Right lobe of liver (tissue), 6 donors: ENCODE results near the gene SMLR1. TPM values are rescaled to one million over a fixed set of nuclear protein-coding genes. Genes with fewer than 3 reads are reported as not detected.

Source experiments
- ATAC-seq, 4 donors: fragments of 200-7000 bp; cut with Tn5 transposase; one replicate each; pipeline ENCODE4 v1.9.1; 2020; ENCODE audit warnings: mild to moderate bottlenecking in 4 of 4, moderate library complexity in 4 of 4
- DNase-seq, 3 donors: peaks; one replicate each; pipeline ENCODE4 v3.0.0-alpha.2; 2020
- H3K27ac ChIP-seq, 3 donors: fragments of 200-600 bp; one replicate each; pipeline ENCODE4 v1.8.0; 2022
- H3K27me3 ChIP-seq, 2 donors: fragments of 200-600 bp; one replicate each; pipeline ENCODE4 v1.8.0; 2022
- H3K36me3 ChIP-seq, 4 donors: fragments of 200-600 bp; sonication (generic) in 1 of 4; one replicate each; pipeline versions ENCODE4 v1.5.1 to v1.8.0; 2017 to 2022; ENCODE audit warnings: control low read depth in 1 of 4
- H3K4me1 ChIP-seq, 4 donors: fragments of 200-600 bp; sonication (generic) in 1 of 4; one replicate each; pipeline versions ENCODE4 v1.5.1 to v1.8.0; 2017 to 2022; ENCODE audit warnings: control low read depth in 1 of 4
- H3K4me3 ChIP-seq, 3 donors: fragments of 200-600 bp; one replicate each; pipeline ENCODE4 v1.8.0; 2022
- H3K9me3 ChIP-seq, 4 donors: fragments of 200-600 bp; sonication (generic) in 1 of 4; one replicate each; pipeline versions ENCODE4 v1.5.1 to v1.8.0; 2017 to 2022; ENCODE audit warnings: control low read depth in 1 of 4
- CTCF ChIP-seq, 4 donors: fragments of 200-600 bp in 3 of 4; fragments of 450-650 bp in 1 of 4; IDR thresholded peaks; one replicate each; pipeline versions ENCODE4 v1.5.1 to v1.8.0; 2016 to 2022; ENCODE audit warnings: antibody characterized with exemption in 4 of 4, mild to moderate bottlenecking in 2 of 4
- POLR2A ChIP-seq: fragments of 450-650 bp; IDR thresholded peaks from one replicate; pipeline ENCODE4 v1.6.1; 2017; ENCODE audit warnings: antibody characterized with exemption, mild to moderate bottlenecking
- WGBS: methylation state at CpG from one replicate; pipeline ENCODE4 v1.1.6; 2018; ENCODE audit warnings: low coverage, low lambda C conversion rate; ENCODE audit not compliant: insufficient coverage; ENCODE audit errors: missing lambda C conversion rate; 5-methylcytosine and 5-hydroxymethylcytosine counted together
- intact Hi-C, 2 donors: fragments of 100-400 bp; cut with DNase I; formaldehyde crosslinking; loops; one replicate each; pipeline versions ENCODE4 v1.11.2 to v1.14.1; 2022
- total RNA-seq, 6 experiments: library from RNA; depleted of rRNA in 2 of 6; stranded (reverse); fragments of >200 nt in 2 of 6; fragmentation: NEBNext Ultra II Directional in 3 of 6; extraction: Animal tissue kit (Norgen Biotek cat#: 25700) in 3 of 6; gene quantifications; one replicate each; pipeline versions ENCODE4 v1.1.0 to v1.2.4, GENCODE V29; 2016 to 2023
- donor health status: DM: no; HTN: yes; CAD: no.
- donor health status: DM: no; HTN: no; CAD: no.
- donor health status: DM: no; HTN: no; CAD: no.
- donor health status: DM: no; HTN: yes; CAD: no.
- donor health status: DM: no; HTN: yes; CAD: no.

SMLR1 gene
- total RNA-seq, 6 experiments from 2014 or later: 10.7 to 46.4 (median 20.1) TPM

DNA sequence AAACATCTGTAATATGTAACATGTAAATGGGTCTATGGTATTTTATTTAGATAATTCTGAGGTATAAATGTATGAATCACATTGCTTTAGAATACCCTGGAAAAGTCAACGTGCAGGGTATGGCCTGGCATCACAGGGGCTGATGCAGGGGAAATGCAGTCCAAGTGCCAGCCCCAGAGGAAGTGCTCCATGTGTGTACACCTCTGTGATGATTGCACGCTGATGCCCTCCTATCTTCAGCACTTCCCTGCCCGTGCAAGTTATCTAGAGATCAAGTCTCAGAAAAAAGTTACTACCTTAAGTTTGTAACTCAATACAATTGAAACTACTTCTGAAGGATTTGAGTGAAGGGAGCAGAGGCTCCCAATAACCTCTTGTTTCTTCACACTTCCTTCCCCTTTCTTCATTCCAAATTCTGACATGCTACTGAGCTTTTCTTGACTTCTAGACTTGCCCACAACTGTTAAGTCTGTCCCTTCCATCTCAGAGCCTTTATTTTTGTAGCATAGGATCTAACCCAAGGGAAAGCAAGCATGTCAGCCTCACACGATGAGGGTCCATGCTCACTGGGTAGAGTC, 2.2 kb downstream of the SMLR1 start:
- ATAC-seq (peak in 2 of 4 donors; percentile 14 to 29), DNase-seq (no peak)
- Histone ChIP-seq H3K27me3 (no peaks in the 10 kb centered on the region), H3K9me3 (no peaks in the 10 kb centered on the region), H3K27ac (peak overlapping the region in 2 of 3 donors; percentile 87), H3K4me1 (peaks cover 0 to 68% (median 12%) of the 10 kb centered on the region in 4 donors), H3K4me3 (peak overlapping the region; percentile 40 to 76 (median 66)), H3K36me3 (no peaks in the 10 kb centered on the region)
- TF ChIP-seq CTCF (IDR thresholded peaks at IDR 0.05) (no peak), POLR2A (no peak)
- intact Hi-C loops: no loop called here
- 20% methylated on average over 3 of the region's 4 CpGs for WGBS

GRCh38 chr6:130831607-130832006, 4.4 kb downstream of the SMLR1 start:
- WGBS: 86% methylated on average over 4 of the region's 5 CpGs
- peaks cover 0 to 19% (median 10%) of the 10 kb centered on the region in 4 donors for H3K36me3 ChIP-seq
- peaks cover 0 to 67% (median 13%) of the 10 kb centered on the region in 4 donors for H3K4me1 ChIP-seq
- peak overlapping the region in 1 of 3 donors; percentile 66 for H3K4me3 ChIP-seq
- no peaks in the 10 kb centered on the region for H3K9me3 ChIP-seq
- intact Hi-C loops: no loop called here
- ATAC-seq: no peak
- no peak for DNase-seq
- TF ChIP-seq CTCF (IDR thresholded peaks at IDR 0.05): no peak
- TF ChIP-seq POLR2A: no peak
- H3K27ac ChIP-seq: no peak overlapping the region
- no peaks in the 10 kb centered on the region for H3K27me3 ChIP-seq

DNA sequence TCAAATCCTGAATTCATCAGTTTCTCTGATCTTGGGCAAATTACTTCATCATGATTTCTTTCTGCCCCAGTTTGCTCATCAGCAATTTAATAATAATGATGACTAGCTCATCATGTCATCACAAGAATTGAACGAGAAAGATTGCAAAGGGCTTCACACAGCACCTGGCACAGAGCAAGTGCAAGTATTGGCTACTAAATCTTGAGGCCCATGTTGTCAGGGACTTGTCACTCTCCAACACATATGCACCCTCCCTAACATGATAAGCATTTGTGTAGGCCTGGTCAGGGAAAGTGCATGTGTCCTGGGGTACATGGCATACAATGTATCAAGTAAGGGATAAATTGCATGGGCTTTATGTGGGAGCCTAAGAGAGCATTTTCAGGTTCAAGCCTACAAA, 6.4 kb downstream of the SMLR1 start:
- peaks cover 0 to 76% (median 18%) of the 10 kb centered on the region in 4 donors for H3K4me1 ChIP-seq
- ATAC-seq: no peak
- TF ChIP-seq POLR2A: no peak
- TF ChIP-seq CTCF (IDR thresholded peaks at IDR 0.05): no peak
- 6% methylated on average over 1 of the region's 1 CpG for WGBS
- peak overlapping the region in 1 of 3 donors; percentile 31 for H3K4me3 ChIP-seq
- H3K36me3 ChIP-seq: peaks cover 0 to 33% (median 10%) of the 10 kb centered on the region in 4 donors
- H3K27me3 ChIP-seq: no peaks in the 10 kb centered on the region
- no peak for DNase-seq
- intact Hi-C loops: no loop called here
- peak overlapping the region in 1 of 3 donors; percentile 61 for H3K27ac ChIP-seq
- H3K9me3 ChIP-seq: no peaks in the 10 kb centered on the region

- Histone ChIP-seq H3K36me3 (peaks cover 0 to 43% (median 11%) of the 10 kb centered on the region in 4 donors), H3K27me3 (no peaks in the 10 kb centered on the region), H3K4me1 (peaks cover 0 to 87% (median 18%) of the 10 kb centered on the region in 4 donors), H3K27ac (peak overlapping the region in 2 of 3 donors; percentile 5 to 61), H3K9me3 (no peaks in the 10 kb centered on the region), H3K4me3 (peak overlapping the region in 1 of 3 donors; percentile 31)
- WGBS: 56% methylated on average over 5 of the region's 5 CpGs
- peak; percentile 49 to 75 (median 72) for DNase-seq
- peak; percentile 87 to 94 (median 90) for ATAC-seq
- TF ChIP-seq CTCF (IDR thresholded peaks at IDR 0.05): no peak
- TF ChIP-seq POLR2A: no peak
- intact Hi-C loops: no loop called here
These were observed 7.5 kb downstream of the SMLR1 start for GRCh38 chr6:130834482-130835251.
